CD14-positive monocyte (primary cell): ENCODE results near the gene SRXN1. TPM values are rescaled to one million over a fixed set of nuclear protein-coding genes. Genes with fewer than 3 reads are reported as not detected.
A peak's percentile ranks its signal among the peaks of the same experiment; 100 is the strongest.

ENCODE experiments used
- DNase-seq, 3 donors: peaks; one replicate each; pipeline ENCODE4 v3.0.0-alpha.2; 2011 to 2022
- H2AFZ ChIP-seq: 2 replicates; pipeline ENCODE4 v1.6.0; 2012; ENCODE audit warnings: mild to moderate bottlenecking, low read depth, low read length, inconsistent platforms; ENCODE audit not compliant: insufficient read depth, poor library complexity, severe bottlenecking
- H3K27ac ChIP-seq, 2 donors: 1 replicate in 1 of 2; 2 replicates in 1 of 2; pipeline ENCODE4 v1.5.1; 2012 to 2013; ENCODE audit warnings: low read length in 2 of 2, control low read depth in 1 of 2, inconsistent platforms in 1 of 2, low read depth in 1 of 2, mild to moderate bottlenecking in 1 of 2
- H3K27me3 ChIP-seq, 2 donors: one replicate each; pipeline versions ENCODE4 v1.6.0 to v1.6.1; 2011 to 2013; ENCODE audit warnings: low read length in 2 of 2; ENCODE audit not compliant: control insufficient read depth in 2 of 2, insufficient read depth in 2 of 2
- H3K36me3 ChIP-seq, 2 donors: replicated peaks in 1 of 2; 1 replicate in 1 of 2; 2 replicates in 1 of 2; pipeline versions ENCODE4 v1.5.1 to v1.6.1; 2012 to 2013; ENCODE audit warnings: low read length in 2 of 2, control low read depth in 1 of 2, inconsistent platforms in 1 of 2, mild to moderate bottlenecking in 1 of 2; ENCODE audit not compliant: insufficient read depth in 2 of 2, control insufficient read depth in 1 of 2
- H3K4me1 ChIP-seq, 2 donors: 1 replicate in 1 of 2; 2 replicates in 1 of 2; pipeline versions ENCODE4 v1.5.1 to v1.6.1; 2012 to 2013; ENCODE audit warnings: low read length in 2 of 2, control low read depth in 1 of 2, inconsistent platforms in 1 of 2, mild to moderate bottlenecking in 1 of 2, moderate library complexity in 1 of 2; ENCODE audit not compliant: insufficient read depth in 2 of 2, control insufficient read depth in 1 of 2
- H3K4me2 ChIP-seq: replicated peaks from 2 replicates; pipeline ENCODE3; 2012; ENCODE audit warnings: low read length, moderate library complexity, mild to moderate bottlenecking; ENCODE audit not compliant: poor library complexity, severe bottlenecking; ENCODE audit errors: extremely low read depth
- H3K4me3 ChIP-seq, 3 experiments: fragments of 200-600 bp in 1 of 3; sonication (generic) in 1 of 3; replicated peaks in 1 of 3; 1 replicate in 2 of 3; 2 replicates in 1 of 3; pipeline ENCODE4 v1.5.1; 2011 to 2013; ENCODE audit warnings: low read length in 3 of 3, mild to moderate bottlenecking in 3 of 3, control low read depth in 2 of 3, low read depth in 2 of 3, inconsistent platforms in 1 of 3, moderate library complexity in 1 of 3
- H3K79me2 ChIP-seq: 2 replicates; pipeline ENCODE4 v1.6.0; 2012; ENCODE audit warnings: mild to moderate bottlenecking, control low read depth, inconsistent platforms, low read length, moderate library complexity; ENCODE audit not compliant: insufficient read depth
- H3K9ac ChIP-seq: 2 replicates; pipeline ENCODE4 v1.6.0; 2017; ENCODE audit warnings: low read length, mild to moderate bottlenecking; ENCODE audit not compliant: insufficient read depth, poor library complexity, severe bottlenecking
- H3K9me3 ChIP-seq, 2 donors: replicated peaks in 1 of 2; 1 replicate in 1 of 2; 2 replicates in 1 of 2; pipeline versions ENCODE4 v1.5.1 to v1.6.1; 2012 to 2013; ENCODE audit warnings: low read length in 2 of 2, control low read depth in 1 of 2; ENCODE audit not compliant: control insufficient read depth in 1 of 2, insufficient read depth in 1 of 2
- H4K20me1 ChIP-seq: 2 replicates; pipeline ENCODE4 v1.6.0; 2012; ENCODE audit warnings: mild to moderate bottlenecking, low read length, control low read depth, moderate library complexity; ENCODE audit not compliant: insufficient read depth
- H3K27ac Mint-ChIP-seq, 7 donors: one replicate each; pipeline ENCODE4 v1.8.0; 2020; ENCODE audit warnings: mild to moderate bottlenecking in 7 of 7, mixed read lengths in 7 of 7, moderate library complexity in 6 of 7, inconsistent platforms in 2 of 7
- H3K27me3 Mint-ChIP-seq, 3 donors: one replicate each; pipeline ENCODE4 v1.8.0; 2021 to 2022; ENCODE audit warnings: low read depth in 3 of 3, mild to moderate bottlenecking in 3 of 3, mixed read lengths in 3 of 3, moderate library complexity in 3 of 3, inconsistent platforms in 1 of 3
- H3K36me3 Mint-ChIP-seq, 2 donors: one replicate each; pipeline ENCODE4 v1.8.0; 2020; ENCODE audit warnings: mixed read lengths in 2 of 2, inconsistent platforms in 1 of 2, mild to moderate bottlenecking in 1 of 2
- H3K4me1 Mint-ChIP-seq: one replicate; pipeline ENCODE4 v1.8.0; 2020; ENCODE audit warnings: mild to moderate bottlenecking, mixed read lengths
- H3K4me3 Mint-ChIP-seq, 2 donors: one replicate each; pipeline ENCODE4 v1.8.0; 2020; ENCODE audit warnings: mild to moderate bottlenecking in 2 of 2, mixed read lengths in 2 of 2, moderate library complexity in 1 of 2
- H3K9me3 Mint-ChIP-seq, 7 donors: one replicate each; pipeline ENCODE4 v1.8.0; 2020 to 2022; ENCODE audit warnings: mixed read lengths in 7 of 7, mild to moderate bottlenecking in 6 of 7, moderate library complexity in 6 of 7, inconsistent platforms in 2 of 7
- CTCF ChIP-seq: fragments of 200-600 bp; IDR thresholded peaks from one replicate; pipeline ENCODE4 v1.8.0; 2022; ENCODE audit warnings: antibody characterized with exemption, mild to moderate bottlenecking
- WGBS: methylation state at CpG from one replicate; pipeline ENCODE4 v1.1.5; 2013; ENCODE audit warnings: missing lambda C conversion rate; ENCODE audit not compliant: insufficient coverage; 5-methylcytosine and 5-hydroxymethylcytosine counted together
- intact Hi-C, 2 donors: fragments of 100-400 bp; cut with micrococcal nuclease; formaldehyde crosslinking; loops; one replicate each; pipeline versions ENCODE4 v1.15.0 to v1.15.1; 2023
- polyA plus RNA-seq, 3 donors: library from polyadenylated mRNA; depleted of rRNA in 1 of 3; unstranded in 2 of 3; stranded (reverse) in 1 of 3; fragments of 300-500 nt in 2 of 3; fragments of >200 nt in 1 of 3; fragmentation: Illumina TruSeq in 2 of 3; gene quantifications; 1 replicate in 2 of 3; 2 replicates in 1 of 3; pipeline ENCODE4 v1.2.3, GENCODE V29; 2012 to 2021

Gene SRXN1
- polyA plus RNA-seq, 3 donors, result 33.5 to 62.4 (median 56.6) TPM

DNA sequence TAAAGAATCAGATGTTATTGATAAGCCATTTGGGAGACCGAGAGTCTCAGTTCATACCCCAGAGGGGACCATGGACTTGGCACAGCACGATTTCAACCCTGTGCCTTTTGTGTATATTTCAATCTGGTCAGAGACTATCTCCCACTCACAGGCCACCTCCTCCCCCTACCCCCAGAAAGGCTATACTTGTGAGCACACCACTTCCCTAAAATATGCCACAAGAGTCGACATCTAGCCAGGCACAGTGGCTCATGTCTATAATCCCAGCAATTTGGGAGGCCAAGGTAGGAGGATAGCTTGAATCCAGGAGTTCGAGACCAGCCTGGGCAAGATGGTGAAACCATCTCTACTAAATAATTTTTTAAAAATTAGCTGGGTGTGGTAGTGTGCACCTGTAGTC lies 29.3 kb downstream of the SRXN1 start:
- no peak for DNase-seq
- intact Hi-C loops, result no loop called here
- TF ChIP-seq CTCF, result no peak

DNA sequence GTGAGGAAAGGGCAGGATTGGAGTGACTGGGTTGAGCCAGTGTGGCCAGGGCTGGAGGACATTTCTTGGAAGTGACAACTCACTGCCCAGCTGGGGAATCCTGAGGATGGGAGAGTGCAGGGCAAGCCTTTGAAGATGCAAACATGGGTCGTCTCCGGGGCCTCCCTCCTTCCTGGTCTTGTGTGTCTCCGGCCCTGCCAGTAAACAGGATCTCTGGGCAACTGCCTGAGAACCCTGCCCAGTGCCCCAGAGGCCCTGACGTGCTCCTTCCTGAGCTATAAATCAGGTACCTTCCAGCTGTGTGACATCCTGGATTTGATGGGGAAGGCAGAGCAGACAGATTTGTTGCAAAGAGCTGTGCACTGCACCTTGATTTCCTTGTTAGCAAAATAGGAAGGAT lies 30.0 kb downstream of the SRXN1 start:
- H3K9me3 ChIP-seq, result peaks cover 3 to 10% of the 10 kb centered on the region in 2 donors
- no peak for TF ChIP-seq CTCF
- Mint-ChIP-seq H3K36me3 (no peaks in the 10 kb centered on the region), H3K27me3 (peaks cover 3 to 7% (median 7%) of the 10 kb centered on the region in 3 donors), H3K4me1 (peaks cover 3% of the 10 kb centered on the region), H3K4me3 (no peak overlapping the region), H3K9me3 (peaks cover 3 to 14% (median 9%) of the 10 kb centered on the region in 7 donors), H3K27ac (peak overlapping the region in 1 of 7 donors; percentile 33)
- intact Hi-C loops, result no loop called here
- H3K27ac ChIP-seq, result no peak overlapping the region
- H3K79me2 ChIP-seq, result no peaks in the 10 kb centered on the region
- H3K27me3 ChIP-seq, result no peaks in the 10 kb centered on the region
- H3K4me2 ChIP-seq, result no peak overlapping the region
- H3K4me3 ChIP-seq, result no peak overlapping the region
- no peaks in the 10 kb centered on the region for H3K36me3 ChIP-seq
- H3K4me1 ChIP-seq, result no peaks in the 10 kb centered on the region
- no peaks in the 10 kb centered on the region for H4K20me1 ChIP-seq
- no peak for DNase-seq
- H3K9ac ChIP-seq, result no peak overlapping the region
- WGBS, result 18% methylated on average over 4 of the region's 4 CpGs
- H2AFZ ChIP-seq, result no peak overlapping the region

More for the DNA sequence above, 29.3 kb downstream of the SRXN1 start:
- H3K27ac Mint-ChIP-seq, result no peak overlapping the region
- no peak overlapping the region for H3K4me3 ChIP-seq
- no peaks in the 10 kb centered on the region for H3K4me1 ChIP-seq
- no peak overlapping the region for H3K27ac ChIP-seq
- H3K36me3 Mint-ChIP-seq, result no peaks in the 10 kb centered on the region
- H4K20me1 ChIP-seq, result no peaks in the 10 kb centered on the region
- H3K27me3 Mint-ChIP-seq, result peaks cover 3 to 7% (median 7%) of the 10 kb centered on the region in 3 donors
- H3K4me3 Mint-ChIP-seq, result no peak overlapping the region
- peaks cover 0 to 5% of the 10 kb centered on the region in 2 donors for H3K9me3 ChIP-seq
- H3K9me3 Mint-ChIP-seq, result peaks cover 0 to 10% (median 8%) of the 10 kb centered on the region in 7 donors
- no peaks in the 10 kb centered on the region for H3K79me2 ChIP-seq
- no peaks in the 10 kb centered on the region for H3K36me3 ChIP-seq
- no CpG with 5 or more reads among the region's 4 CpGs for WGBS
- H3K9ac ChIP-seq, result no peak overlapping the region
- H3K4me2 ChIP-seq, result no peak overlapping the region
- peaks cover 3% of the 10 kb centered on the region for H3K4me1 Mint-ChIP-seq
- H2AFZ ChIP-seq, result no peak overlapping the region
- no peaks in the 10 kb centered on the region for H3K27me3 ChIP-seq
